ENCODE results near the gene PSORS1C1. TPM values are rescaled to one million over a fixed set of nuclear protein-coding genes. Genes with fewer than 3 reads are reported as not detected.

The PSORS1C1 gene
- total RNA-seq, 4 donors from 2014 or later, result not detected

DNA sequence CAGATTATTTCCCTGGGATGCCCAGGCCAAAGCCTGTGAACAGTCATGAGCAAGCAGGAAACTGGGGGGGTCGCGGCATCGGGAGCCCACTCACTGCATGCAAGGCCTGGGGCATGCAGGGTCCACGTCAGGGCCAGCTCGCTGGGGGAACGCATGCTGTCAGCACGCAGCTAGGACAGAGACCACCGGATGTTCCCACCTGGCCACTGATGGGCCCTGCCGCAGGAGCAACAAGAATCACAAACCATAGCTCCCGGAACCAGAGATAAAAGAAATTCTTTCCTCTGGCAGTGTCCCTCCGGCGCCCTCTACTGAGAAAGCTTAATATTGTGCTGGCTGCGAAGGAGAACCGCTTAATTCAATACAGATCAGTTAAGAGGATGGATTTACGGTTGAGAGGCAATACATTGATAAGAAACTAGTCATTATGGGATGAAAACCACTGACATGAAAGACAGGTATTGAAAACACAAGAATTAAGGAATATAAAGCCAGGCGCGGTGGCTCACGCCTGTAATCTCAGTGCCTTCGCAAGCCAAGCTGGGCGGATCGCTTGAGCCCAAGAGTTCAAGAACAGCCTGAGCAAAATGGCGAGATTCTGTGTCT, 34.8 kb upstream of the PSORS1C1 start:
- Histone ChIP-seq H3K36me3 (no peaks in the 10 kb centered on the region), H3K27me3 (no peaks in the 10 kb centered on the region), H3K4me3 (peak overlapping the region in 1 of 4 donors; percentile 14), H3K9me3 (no peaks in the 10 kb centered on the region), H3K4me1 (peaks cover 3 to 7% of the 10 kb centered on the region in 2 donors), H3K27ac (no peak overlapping the region)
- TF ChIP-seq POLR2A (IDR thresholded peaks at IDR 0.05), result no peak
- TF ChIP-seq, protein P1, sequence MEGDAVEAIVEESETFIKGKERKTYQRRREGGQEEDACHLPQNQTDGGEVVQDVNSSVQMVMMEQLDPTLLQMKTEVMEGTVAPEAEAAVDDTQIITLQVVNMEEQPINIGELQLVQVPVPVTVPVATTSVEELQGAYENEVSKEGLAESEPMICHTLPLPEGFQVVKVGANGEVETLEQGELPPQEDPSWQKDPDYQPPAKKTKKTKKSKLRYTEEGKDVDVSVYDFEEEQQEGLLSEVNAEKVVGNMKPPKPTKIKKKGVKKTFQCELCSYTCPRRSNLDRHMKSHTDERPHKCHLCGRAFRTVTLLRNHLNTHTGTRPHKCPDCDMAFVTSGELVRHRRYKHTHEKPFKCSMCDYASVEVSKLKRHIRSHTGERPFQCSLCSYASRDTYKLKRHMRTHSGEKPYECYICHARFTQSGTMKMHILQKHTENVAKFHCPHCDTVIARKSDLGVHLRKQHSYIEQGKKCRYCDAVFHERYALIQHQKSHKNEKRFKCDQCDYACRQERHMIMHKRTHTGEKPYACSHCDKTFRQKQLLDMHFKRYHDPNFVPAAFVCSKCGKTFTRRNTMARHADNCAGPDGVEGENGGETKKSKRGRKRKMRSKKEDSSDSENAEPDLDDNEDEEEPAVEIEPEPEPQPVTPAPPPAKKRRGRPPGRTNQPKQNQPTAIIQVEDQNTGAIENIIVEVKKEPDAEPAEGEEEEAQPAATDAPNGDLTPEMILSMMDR (IDR thresholded peaks at IDR 0.05 in 4 of 5, conservative IDR thresholded peaks at IDR 0.05 in 1 of 5), result peak; percentile 55 to 86 (median 66)
- in situ Hi-C loops (cut with MboI; ENCODE audit: low sequenced_read_pairs in 4 of 4) (loop anchor here (5.0 to 25.0 kb wide), 6 partner anchors 162 to 542 kb away; partner anchors contain the start of genes DHX16 (in 1 of the 4) and VARS2 (in 1 of the 4)), intact Hi-C loops (cut with DNase I; ENCODE audit: low total_unique reads) (loop anchor here (2.0 kb wide), 1 partner anchor 251 kb away; no protein-coding TSS in a partner anchor)
- DNase-seq, result peak; percentile 44
- ATAC-seq, result peak; percentile 65 to 75

DNA sequence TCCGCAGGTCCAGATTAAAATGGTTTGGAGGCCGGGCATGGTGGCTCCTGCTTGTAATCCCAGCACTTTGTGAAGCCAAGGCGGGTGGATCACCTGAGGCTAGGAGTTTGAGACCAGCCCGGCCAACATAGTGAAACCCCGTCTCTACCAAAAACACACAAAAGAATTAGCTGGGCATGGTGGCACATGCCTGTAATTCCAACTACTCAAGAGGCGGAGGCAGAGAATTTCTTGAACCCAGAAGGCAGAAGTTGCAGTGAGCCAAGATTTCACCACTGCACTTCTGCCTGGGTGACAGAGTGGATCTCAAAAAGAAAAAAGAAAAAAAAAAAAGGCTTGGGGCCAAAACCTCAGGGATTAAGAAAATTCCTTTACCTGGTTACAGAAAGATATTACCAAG, 32.7 kb upstream of the PSORS1C1 start:
- Histone ChIP-seq H3K9me3 (no peaks in the 10 kb centered on the region), H3K4me1 (peaks cover 5 to 10% of the 10 kb centered on the region in 2 donors), H3K36me3 (no peaks in the 10 kb centered on the region), H3K27me3 (no peaks in the 10 kb centered on the region), H3K4me3 (no peak overlapping the region), H3K27ac (no peak overlapping the region)
- in situ Hi-C loops (cut with MboI; ENCODE audit: low sequenced_read_pairs in 4 of 4), result loop anchor here in 2 of 4 donors (5.0 to 25.0 kb wide), 4 partner anchors 255 to 545 kb away; partner anchors contain the start of gene DHX16 (in 1 of the 2)
- DNase-seq, result no peak
- intact Hi-C loops (cut with DNase I; ENCODE audit: low total_unique reads), result loop anchor here (2.0 kb wide), 1 partner anchor 253 kb away; no protein-coding TSS in a partner anchor
- ATAC-seq, result no peak
- TF ChIP-seq POLR2A (IDR thresholded peaks at IDR 0.05), result no peak
- TF ChIP-seq, protein P1 (IDR thresholded peaks at IDR 0.05 in 4 of 5, conservative IDR thresholded peaks at IDR 0.05 in 1 of 5), result no peak

DNA sequence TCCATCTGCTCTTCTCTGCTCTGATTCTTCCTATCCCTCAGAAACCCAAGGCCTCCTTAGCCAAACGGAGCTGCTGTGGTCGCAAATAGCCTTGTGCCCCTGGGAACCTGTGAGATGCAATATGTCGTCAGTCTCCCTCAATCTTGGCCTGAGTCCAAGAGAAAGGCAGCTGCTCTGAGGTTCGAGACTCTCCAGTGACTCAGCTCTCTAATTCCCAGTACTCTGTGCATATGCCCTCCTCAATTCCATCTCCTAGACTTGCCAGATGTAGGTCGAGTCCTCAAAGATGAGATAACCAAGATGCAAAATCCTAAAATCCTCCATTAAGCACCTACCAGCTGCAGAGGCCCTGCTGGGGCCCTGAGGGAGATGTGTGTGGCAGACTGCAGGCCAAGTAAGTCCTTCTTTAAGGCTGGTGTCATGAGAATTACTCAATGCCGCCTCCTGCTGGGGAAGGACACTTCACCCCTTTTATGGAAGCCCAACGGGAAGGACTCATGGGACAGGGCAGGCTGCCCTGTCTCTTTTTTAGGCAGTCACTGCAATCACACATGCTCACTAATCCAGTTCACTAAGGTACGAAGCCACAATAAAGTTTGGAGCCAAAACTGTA, 30.8 kb upstream of the PSORS1C1 start:
- H3K4me3 ChIP-seq, result no peak overlapping the region
- H3K9me3 ChIP-seq, result no peaks in the 10 kb centered on the region
- DNase-seq, result peak in 1 of 2 donors; percentile 31
- H3K27ac ChIP-seq, result no peak overlapping the region
- peaks cover 12 to 15% of the 10 kb centered on the region in 2 donors for H3K4me1 ChIP-seq
- no peaks in the 10 kb centered on the region for H3K27me3 ChIP-seq
- intact Hi-C loops (cut with DNase I; ENCODE audit: low total_unique reads) (loop anchor here (1.0 kb wide), 1 partner anchor 169 kb away; no protein-coding TSS in a partner anchor), in situ Hi-C loops (cut with MboI; ENCODE audit: low sequenced_read_pairs in 4 of 4) (loop anchor here in 2 of 4 donors (5.0 to 25.0 kb wide), 4 partner anchors 257 to 547 kb away; partner anchors contain the start of gene DHX16 (in 1 of the 2))
- TF ChIP-seq, protein P1 (IDR thresholded peaks at IDR 0.05 in 4 of 5, conservative IDR thresholded peaks at IDR 0.05 in 1 of 5), result peak in 1 of 5 experiments; percentile 28
- no peak for TF ChIP-seq POLR2A (IDR thresholded peaks at IDR 0.05)
- H3K36me3 ChIP-seq, result no peaks in the 10 kb centered on the region
- ATAC-seq, result peak; percentile 25 to 36

DNA sequence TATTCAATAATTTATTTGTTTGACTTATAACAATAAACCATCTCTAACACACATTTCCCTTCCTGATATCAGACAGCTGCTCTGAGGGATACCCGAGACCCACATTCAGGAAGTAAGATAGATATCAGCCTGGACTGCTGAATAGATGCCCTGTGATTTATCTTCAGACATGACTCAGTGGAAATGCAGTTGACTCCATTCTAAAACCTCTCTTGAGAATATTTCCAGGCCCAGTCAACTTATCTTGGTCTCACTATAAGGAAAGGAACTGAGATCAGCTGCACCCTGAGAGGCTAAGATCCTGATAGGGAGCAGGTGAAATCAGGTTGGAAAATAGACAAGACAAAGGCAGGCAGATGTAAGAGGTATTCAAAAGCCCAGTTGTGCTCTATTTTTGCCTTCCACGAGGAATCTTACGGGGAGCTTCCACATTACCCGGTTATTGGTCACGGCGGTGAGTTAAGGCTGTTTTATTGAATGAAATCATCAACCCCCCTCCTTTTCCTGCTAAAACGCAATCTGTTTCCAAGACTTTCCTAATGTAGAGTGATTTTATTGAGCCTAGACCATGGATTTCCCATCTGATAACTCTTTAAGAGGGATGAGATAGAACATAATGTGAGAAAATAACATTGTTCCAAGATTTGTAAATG, 27.7 kb upstream of the PSORS1C1 start:
- Histone ChIP-seq H3K36me3 (no peaks in the 10 kb centered on the region), H3K4me1 (peaks cover 8 to 9% of the 10 kb centered on the region in 2 donors), H3K9me3 (no peaks in the 10 kb centered on the region), H3K27ac (peak overlapping the region in 3 of 4 donors; percentile 1 to 36 (median 25)), H3K27me3 (no peaks in the 10 kb centered on the region), H3K4me3 (peak overlapping the region in 3 of 4 donors; percentile 11 to 36 (median 13))
- TF ChIP-seq, protein P1 (IDR thresholded peaks at IDR 0.05 in 4 of 5, conservative IDR thresholded peaks at IDR 0.05 in 1 of 5), result no peak
- no peak for TF ChIP-seq POLR2A (IDR thresholded peaks at IDR 0.05)
- intact Hi-C loops (cut with DNase I; ENCODE audit: low total_unique reads) (loop anchor here (5.0 kb wide), 3 partner anchors 345 to 545 kb away; partner anchors contain the start of genes FLOT1 and IER3), in situ Hi-C loops (cut with MboI; ENCODE audit: low sequenced_read_pairs in 4 of 4) (loop anchor here in 2 of 4 donors (10.0 to 25.0 kb wide), 3 partner anchors 262 to 550 kb away; partner anchors contain the start of gene DHX16 (in 1 of the 2))
- no peak for ATAC-seq
- no peak for DNase-seq

All from gastrocnemius medialis (tissue), 4 donors.